Fibroblast of upper back skin (primary cell): Measurements from ENCODE around the gene TMBIM1.
A peak's percentile ranks its signal among the peaks of the same experiment; 100 is the strongest.
"Not testable (repeated sequence)": the region's sequence is repeated elsewhere in the genome, so short reads cannot be mapped to it uniquely, and the experiment has no call there.

Source experiments
- DNase-seq: peaks from one replicate; pipeline ENCODE4 v3.0.0-alpha.2; 2013

The TMBIM1 gene

GRCh38 chr2:218290316-218291261 is 1.7 kb downstream of the TMBIM1 start:
- no peak for DNase-seq

- DNase-seq: peak; percentile 18
Measured at GRCh38 chr2:218289639-218290315, 2.5 kb downstream of the TMBIM1 start.

GRCh38 chr2:218286570-218287459 is 5.5 kb downstream of the TMBIM1 start:
- peak; percentile 92 for DNase-seq

GRCh38 chr2:218285604-218286003 is 6.7 kb downstream of the TMBIM1 start:
- no peak for DNase-seq

GRCh38 chr2:218284106-218284811 is 8.0 kb downstream of the TMBIM1 start:
- peak; percentile 42 for DNase-seq

- no peak for DNase-seq
Measured at GRCh38 chr2:218282173-218282991, 9.9 kb downstream of the TMBIM1 start.

- no peak for DNase-seq
Measured at GRCh38 chr2:218281449-218281848, 10.9 kb downstream of the TMBIM1 start.

GRCh38 chr2:218280260-218280870 is 11.9 kb downstream of the TMBIM1 start:
- no peak for DNase-seq

GRCh38 chr2:218278531-218279360 is 13.6 kb downstream of the TMBIM1 start:
- no peak for DNase-seq

GRCh38 chr2:218277921-218278320 is 14.4 kb downstream of the TMBIM1 start:
- DNase-seq: no peak

GRCh38 chr2:218276986-218277755 is 15.1 kb downstream of the TMBIM1 start:
- DNase-seq: no peak

- no peak for DNase-seq
Measured at GRCh38 chr2:218275371-218276072, 16.8 kb downstream of the TMBIM1 start.

GRCh38 chr2:218274586-218274985 is 17.7 kb downstream of the TMBIM1 start:
- DNase-seq: no peak

GRCh38 chr2:218273908-218274249 is 18.4 kb downstream of the TMBIM1 start:
- no peak for DNase-seq

- not testable (repeated sequence) for DNase-seq
Measured at GRCh38 chr2:218273214-218273907, 18.9 kb downstream of the TMBIM1 start.

- DNase-seq: peak; percentile 85
Measured at GRCh38 chr2:218272531-218273212, 19.6 kb downstream of the TMBIM1 start.

GRCh38 chr2:218271865-218272530 is 20.3 kb downstream of the TMBIM1 start:
- no peak for DNase-seq
